Smooth muscle cell (in vitro differentiated cells): Measurements from ENCODE around the gene RBCK1. TPM values are rescaled to one million over a fixed set of nuclear protein-coding genes. Genes with fewer than 3 reads are reported as not detected.

Experiments used
- DNase-seq: peaks from one replicate; lab custom pipeline; 2025; ENCODE audit not compliant: unreplicated experiment; lab: John Stamatoyannopoulos, UW
- H2AFZ ChIP-seq: fragments of 200-600 bp; sonication (generic); 2 replicates; pipeline ENCODE4 v1.6.0; 2016; ENCODE audit warnings: antibody characterized with exemption, low read depth, mild to moderate bottlenecking
- H3F3A ChIP-seq: fragments of 200-600 bp; sonication (generic); 2 replicates; pipeline ENCODE4 v1.6.0; 2017; ENCODE audit warnings: antibody characterized with exemption, low read depth
- H3K27ac ChIP-seq: fragments of 200-600 bp; sonication (generic); 2 replicates; pipeline ENCODE4 v1.5.1; 2016; ENCODE audit warnings: low read depth, mild to moderate bottlenecking
- H3K27me3 ChIP-seq: fragments of 200-600 bp; sonication (generic); 2 replicates; pipeline ENCODE4 v1.6.1; 2016; ENCODE audit warnings: low read depth, mild to moderate bottlenecking
- H3K36me3 ChIP-seq: fragments of 200-600 bp; sonication (generic); 2 replicates; pipeline ENCODE4 v1.5.1; 2016; ENCODE audit warnings: low read depth
- H3K4me1 ChIP-seq: fragments of 200-600 bp; sonication (generic); 2 replicates; pipeline ENCODE4 v1.5.1; 2016; ENCODE audit warnings: low read depth
- H3K4me2 ChIP-seq: fragments of 200-600 bp; sonication (generic); 2 replicates; pipeline ENCODE4 v1.6.0; 2016; ENCODE audit warnings: mild to moderate bottlenecking
- H3K4me3 ChIP-seq: fragments of 200-600 bp; sonication (generic); 2 replicates; pipeline ENCODE4 v1.5.1; 2016; ENCODE audit warnings: mild to moderate bottlenecking
- H3K79me2 ChIP-seq: fragments of 200-600 bp; sonication (generic); 2 replicates; pipeline ENCODE4 v1.6.0; 2016; ENCODE audit warnings: low read depth, mild to moderate bottlenecking
- H3K9ac ChIP-seq: fragments of 200-600 bp; sonication (generic); 2 replicates; pipeline ENCODE4 v1.6.0; 2016; ENCODE audit warnings: low read depth
- H3K9me3 ChIP-seq: fragments of 200-600 bp; sonication (generic); replicated peaks from 2 replicates; pipeline ENCODE4 v1.5.1; 2016; ENCODE audit warnings: low read depth
- H4K20me1 ChIP-seq: fragments of 200-600 bp; sonication (generic); 2 replicates; pipeline ENCODE4 v1.6.0; 2016; ENCODE audit warnings: low read depth
- WGBS: methylation state at CpG from one replicate; pipeline ENCODE4 v1.1.7; 2016; ENCODE audit warnings: low lambda C conversion rate; 5-methylcytosine and 5-hydroxymethylcytosine counted together
- polyA plus RNA-seq: library from polyadenylated mRNA; unstranded; fragments of >200 nt; fragmentation: Nextera tagmentation; extraction: Ambion mirVana; gene quantifications from 2 replicates; pipeline ENCODE4 v1.2.1, GENCODE V29; 2016
- total RNA-seq: library from RNA; depleted of rRNA; stranded (reverse); fragments of >200 nt; gene quantifications from 2 replicates; pipeline ENCODE4 v1.2.3, GENCODE V29; 2014
- TF ChIP-seq, protein P1 (sequence below): fragments of 200-600 bp; sonication (generic); IDR thresholded peaks from 2 replicates; pipeline ENCODE4 v1.5.1; 2017; ENCODE audit warnings: borderline replicate concordance, mild to moderate bottlenecking, antibody characterized with exemption; ENCODE audit not compliant: insufficient read depth, poor library complexity, severe bottlenecking

Gene RBCK1
- total and polyA plus RNA-seq, 2 experiments from 2014 or later: 43.0 to 53.9 TPM

DNA sequence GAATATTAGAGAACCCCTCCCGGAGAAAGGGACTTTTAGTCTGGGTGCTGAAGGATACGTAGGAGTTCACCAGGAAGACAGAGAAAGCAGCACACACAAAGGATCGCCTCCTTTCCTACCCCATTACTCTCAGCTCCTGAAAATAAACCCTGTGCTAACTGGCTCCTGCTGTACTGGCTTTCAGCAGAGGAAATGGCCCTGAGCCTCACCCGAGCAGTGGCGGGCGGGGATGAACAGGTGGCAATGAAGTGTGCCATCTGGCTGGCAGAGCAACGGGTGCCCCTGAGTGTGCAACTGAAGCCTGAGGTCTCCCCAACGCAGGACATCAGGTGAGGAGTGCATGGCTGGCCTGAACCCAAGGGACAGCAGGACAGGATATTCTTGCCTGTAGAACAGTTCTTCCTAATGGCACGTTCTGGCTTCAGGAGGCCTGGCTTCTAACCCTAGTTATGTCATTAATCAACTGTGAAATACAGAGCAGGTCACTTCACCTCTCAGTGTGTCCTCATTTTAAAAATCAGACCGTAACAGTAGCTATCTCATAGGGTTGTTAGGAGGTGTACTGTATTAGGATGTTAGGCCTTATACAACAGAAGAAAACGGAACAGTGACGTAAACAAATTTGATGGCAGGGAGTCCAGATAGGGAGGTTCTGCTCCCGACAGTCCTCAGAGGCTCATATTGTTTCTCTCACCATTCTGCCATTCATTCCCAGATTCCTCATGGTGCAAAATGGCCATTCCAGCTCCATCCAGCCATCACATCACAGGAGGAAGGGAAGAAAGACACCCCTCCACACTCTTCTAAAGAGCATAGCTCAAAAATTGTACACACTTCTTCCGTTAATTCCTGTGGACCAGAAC is 1.8 kb downstream of the RBCK1 start:
- H3K27me3 ChIP-seq: no peaks in the 10 kb centered on the region
- TF ChIP-seq, protein P1, sequence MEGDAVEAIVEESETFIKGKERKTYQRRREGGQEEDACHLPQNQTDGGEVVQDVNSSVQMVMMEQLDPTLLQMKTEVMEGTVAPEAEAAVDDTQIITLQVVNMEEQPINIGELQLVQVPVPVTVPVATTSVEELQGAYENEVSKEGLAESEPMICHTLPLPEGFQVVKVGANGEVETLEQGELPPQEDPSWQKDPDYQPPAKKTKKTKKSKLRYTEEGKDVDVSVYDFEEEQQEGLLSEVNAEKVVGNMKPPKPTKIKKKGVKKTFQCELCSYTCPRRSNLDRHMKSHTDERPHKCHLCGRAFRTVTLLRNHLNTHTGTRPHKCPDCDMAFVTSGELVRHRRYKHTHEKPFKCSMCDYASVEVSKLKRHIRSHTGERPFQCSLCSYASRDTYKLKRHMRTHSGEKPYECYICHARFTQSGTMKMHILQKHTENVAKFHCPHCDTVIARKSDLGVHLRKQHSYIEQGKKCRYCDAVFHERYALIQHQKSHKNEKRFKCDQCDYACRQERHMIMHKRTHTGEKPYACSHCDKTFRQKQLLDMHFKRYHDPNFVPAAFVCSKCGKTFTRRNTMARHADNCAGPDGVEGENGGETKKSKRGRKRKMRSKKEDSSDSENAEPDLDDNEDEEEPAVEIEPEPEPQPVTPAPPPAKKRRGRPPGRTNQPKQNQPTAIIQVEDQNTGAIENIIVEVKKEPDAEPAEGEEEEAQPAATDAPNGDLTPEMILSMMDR: no peak
- peaks cover 68% of the 10 kb centered on the region for H3K79me2 ChIP-seq
- no peak overlapping the region for H3K9ac ChIP-seq
- peak overlapping the region; percentile 99 for H3K4me2 ChIP-seq
- no peaks in the 10 kb centered on the region for H3F3A ChIP-seq
- H3K4me1 ChIP-seq: peaks cover 6% of the 10 kb centered on the region
- no peaks in the 10 kb centered on the region for H3K36me3 ChIP-seq
- H3K4me3 ChIP-seq: peak overlapping the region; percentile 100
- DNase-seq: no peak
- no peak overlapping the region for H2AFZ ChIP-seq
- WGBS: 96% methylated on average over 14 of the region's 14 CpGs
- no peaks in the 10 kb centered on the region for H3K9me3 ChIP-seq
- H3K27ac ChIP-seq: no peak overlapping the region
- H4K20me1 ChIP-seq: peaks cover 34% of the 10 kb centered on the region

DNA sequence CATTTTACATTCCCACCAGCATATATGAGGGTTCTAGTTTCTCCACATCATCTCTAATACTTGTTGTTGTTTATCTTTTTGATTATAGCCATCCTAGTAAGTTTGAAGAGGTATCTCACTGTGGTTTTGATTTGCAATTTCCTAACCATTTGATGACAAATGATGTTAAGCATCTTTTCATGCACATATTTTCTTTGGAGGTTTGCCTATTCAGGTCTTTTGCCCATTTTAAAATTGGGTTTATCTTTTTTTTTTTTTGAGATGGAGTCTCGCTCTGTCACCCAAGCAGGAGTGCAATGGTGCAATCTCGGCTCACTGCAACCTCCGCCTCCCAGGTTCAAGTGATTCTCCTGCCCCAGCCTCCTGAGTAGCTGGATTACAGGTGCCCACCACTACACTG is 4.0 kb downstream of the RBCK1 start:
- no peaks in the 10 kb centered on the region for H3K9me3 ChIP-seq
- WGBS: 100% methylated on average over 3 of the region's 3 CpGs
- no peaks in the 10 kb centered on the region for H3F3A ChIP-seq
- no peak for DNase-seq
- H3K4me3 ChIP-seq: no peak overlapping the region
- peaks cover 6% of the 10 kb centered on the region for H3K4me1 ChIP-seq
- H3K27me3 ChIP-seq: no peaks in the 10 kb centered on the region
- TF ChIP-seq, protein P1: no peak
- no peak overlapping the region for H3K4me2 ChIP-seq
- peaks cover 37% of the 10 kb centered on the region for H4K20me1 ChIP-seq
- H2AFZ ChIP-seq: no peak overlapping the region
- H3K27ac ChIP-seq: no peak overlapping the region
- no peak overlapping the region for H3K9ac ChIP-seq
- H3K36me3 ChIP-seq: no peaks in the 10 kb centered on the region
- H3K79me2 ChIP-seq: peaks cover 69% of the 10 kb centered on the region

DNA sequence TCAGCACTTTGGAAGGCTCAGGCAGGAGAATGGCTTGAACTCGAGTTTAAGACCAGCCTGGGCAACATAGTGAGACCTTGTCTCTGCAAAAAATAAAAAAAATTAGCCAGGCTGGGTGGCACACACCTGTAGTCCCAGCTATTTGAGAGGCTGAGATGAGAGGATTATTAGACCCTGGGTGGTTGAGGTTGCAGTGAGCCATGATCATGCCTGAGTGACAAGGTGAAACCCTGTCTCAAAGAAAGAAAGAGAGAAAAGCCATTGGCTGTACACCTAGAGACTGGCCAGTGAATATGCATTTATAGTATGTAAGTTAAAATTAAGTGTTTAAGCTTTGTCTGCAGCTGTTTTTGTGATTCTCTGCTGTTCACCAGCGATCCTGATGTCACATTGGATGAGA is 6.1 kb downstream of the RBCK1 start:
- H3K4me1 ChIP-seq: peaks cover 4% of the 10 kb centered on the region
- H3K4me2 ChIP-seq: no peak overlapping the region
- WGBS: 92% methylated on average over 2 of the region's 2 CpGs
- H3K4me3 ChIP-seq: no peak overlapping the region
- TF ChIP-seq, protein P1: no peak
- no peak overlapping the region for H3K9ac ChIP-seq
- H3F3A ChIP-seq: no peaks in the 10 kb centered on the region
- H3K27me3 ChIP-seq: no peaks in the 10 kb centered on the region
- no peak overlapping the region for H2AFZ ChIP-seq
- H3K36me3 ChIP-seq: no peaks in the 10 kb centered on the region
- H3K27ac ChIP-seq: no peak overlapping the region
- DNase-seq: no peak
- peaks cover 35% of the 10 kb centered on the region for H4K20me1 ChIP-seq
- H3K79me2 ChIP-seq: peaks cover 59% of the 10 kb centered on the region
- no peaks in the 10 kb centered on the region for H3K9me3 ChIP-seq
